Stimulated activated CD8-positive, alpha-beta memory T cell treated with anti-CD3 and anti-CD28 coated beads, Interleukin-4, amount 100 ng/mL, for 48 hours (primary cell): Measurements from ENCODE around the gene MAPKAPK2.

Experiments used
- DNase-seq: peaks from one replicate; pipeline ENCODE4 v3.0.0-alpha.2; 2020

Gene MAPKAPK2

DNA sequence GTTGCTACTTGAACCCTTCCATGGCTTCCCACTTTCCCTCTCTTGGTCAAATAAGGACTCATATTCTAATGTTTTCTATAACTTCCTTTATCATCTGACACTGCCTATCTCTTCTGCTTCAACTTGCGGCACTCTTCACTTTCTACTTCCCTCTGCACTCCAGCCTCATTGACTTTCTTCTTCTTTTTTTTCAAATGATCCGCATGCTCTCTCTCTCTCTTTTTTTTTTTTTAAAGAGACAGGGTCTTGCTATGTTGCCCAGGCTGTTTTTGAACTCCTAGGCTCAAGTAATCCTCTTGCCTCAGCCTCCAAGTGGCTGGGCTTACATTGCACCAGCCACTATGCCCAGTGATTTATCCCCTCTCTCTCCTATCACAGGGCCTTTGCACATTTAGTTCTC is 94.9 kb downstream of the MAPKAPK2 start:
- DNase-seq = no peak

GRCh38 chr1:206782448-206782847 is 97.7 kb downstream of the MAPKAPK2 start:
- peak; percentile 58 for DNase-seq

DNA sequence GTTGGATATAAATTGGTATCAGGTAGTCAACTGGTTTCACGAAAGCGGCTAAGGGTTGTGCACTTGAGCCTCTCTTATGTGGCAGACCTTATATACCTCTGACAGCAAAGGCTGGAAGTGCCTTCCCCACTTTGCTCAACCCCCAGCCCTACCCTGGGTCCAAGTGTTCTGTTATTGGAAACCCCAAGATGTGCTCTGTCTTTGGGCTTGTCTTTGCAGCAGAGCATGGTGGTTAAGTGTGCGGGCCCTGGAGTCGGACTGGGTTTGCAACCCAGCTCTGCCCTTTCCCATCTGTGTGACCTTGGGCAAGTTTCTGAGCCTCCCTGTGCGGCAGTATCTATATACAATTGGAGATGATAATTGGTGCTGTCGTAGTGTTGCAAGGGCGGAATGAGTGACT is 98.8 kb downstream of the MAPKAPK2 start:
- DNase-seq = peak; percentile 36
